Renal pelvis (tissue), 4 donors: Measurements from ENCODE around the gene VSIG10L2. TPM values are rescaled to one million over a fixed set of nuclear protein-coding genes. Genes with fewer than 3 reads are reported as not detected.
A peak's percentile ranks its signal among the peaks of the same experiment; 100 is the strongest.

Source experiments
- DNase-seq: peaks from one replicate; pipeline ENCODE4 v3.0.0-alpha.2; 2013
- polyA plus RNA-seq, 3 donors: library from polyadenylated mRNA; unstranded; fragments of 120-200 nt; gene quantifications; one replicate each; pipeline ENCODE4 v1.2.1, GENCODE V29; 2013; ENCODE audit not compliant: insufficient read length in 3 of 3

VSIG10L2 gene
- polyA plus RNA-seq, 3 donors: 0.06 TPM; not detected in 2

DNA sequence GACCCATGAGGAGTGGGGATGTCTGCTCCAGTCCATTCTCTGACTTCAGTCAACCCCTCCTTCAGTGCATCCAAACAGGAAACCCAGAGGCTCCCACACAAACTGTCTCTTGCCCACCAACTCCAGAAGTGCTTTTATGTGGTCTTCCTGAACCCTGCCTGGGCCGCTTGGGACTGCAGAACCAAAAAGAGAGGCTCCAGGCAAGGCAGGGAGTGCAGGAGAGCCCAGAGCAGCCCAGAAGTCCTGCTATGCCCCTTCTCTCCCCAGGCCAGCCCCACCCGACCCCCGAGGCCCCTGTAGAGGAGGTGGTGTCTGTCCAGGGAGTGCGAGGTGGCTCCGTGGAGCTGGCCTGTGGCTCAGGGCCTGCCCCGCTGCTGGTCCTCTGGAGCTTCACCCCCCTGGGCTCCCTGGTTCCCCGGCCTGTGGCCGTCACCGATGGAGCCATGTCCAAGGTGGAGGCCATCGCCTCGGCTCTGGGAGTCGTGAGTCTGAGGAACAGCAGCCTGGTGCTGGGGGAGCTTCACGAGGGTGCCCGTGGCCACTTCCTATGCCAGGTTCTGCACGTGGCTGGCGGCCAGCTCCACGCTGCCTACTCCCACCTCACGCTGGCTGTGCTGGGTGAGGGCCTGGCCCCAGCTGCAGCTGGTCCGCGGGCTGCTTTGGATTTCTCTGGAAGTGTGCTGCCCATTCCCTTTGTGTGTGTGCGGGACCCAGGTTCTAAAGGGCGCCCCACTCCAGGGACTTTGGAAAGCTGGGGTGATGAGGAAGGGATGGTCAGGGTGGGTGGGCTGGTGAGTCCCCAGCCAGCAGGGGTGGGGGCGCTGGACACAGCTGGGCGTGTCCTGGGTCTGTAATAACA is 1.8 kb downstream of the VSIG10L2 start:
- DNase-seq: no peak

DNA sequence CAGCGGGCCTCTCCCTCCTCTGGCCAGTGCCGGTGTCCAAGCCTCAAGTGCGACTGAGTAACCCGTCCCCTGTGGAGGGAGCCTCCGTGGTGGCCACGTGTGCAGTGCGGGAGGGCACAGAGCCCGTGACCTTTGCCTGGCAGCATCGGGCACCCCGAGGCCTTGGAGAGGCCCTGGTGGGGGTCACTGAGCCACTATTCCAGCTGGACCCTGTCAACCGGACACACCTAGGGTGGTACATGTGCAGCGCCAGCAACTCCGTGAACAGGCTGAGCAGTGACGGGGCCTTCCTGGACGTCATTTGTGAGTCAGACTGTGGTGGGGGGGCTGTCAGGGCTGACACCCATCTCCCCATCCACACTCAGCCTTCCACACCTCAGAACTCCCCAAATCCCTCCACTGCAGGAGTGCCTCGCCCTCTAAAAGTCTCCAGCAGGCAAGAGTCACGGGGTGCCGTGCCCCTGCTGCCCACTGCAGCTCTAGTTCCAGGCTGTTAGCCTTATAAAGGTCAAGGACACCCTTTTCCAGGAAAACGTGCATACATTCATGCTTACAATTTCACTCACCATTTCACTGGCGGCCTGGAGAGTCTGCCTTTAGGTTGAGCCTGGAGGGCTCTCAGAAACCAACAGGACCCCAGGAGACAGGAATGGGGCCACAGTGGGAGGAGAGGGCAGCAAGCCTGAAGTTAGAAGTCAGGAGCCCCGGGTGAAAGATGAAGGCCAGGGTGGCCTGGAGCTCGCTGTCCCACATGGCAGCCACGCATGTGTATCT is 2.6 kb downstream of the VSIG10L2 start:
- DNase-seq: no peak

DNA sequence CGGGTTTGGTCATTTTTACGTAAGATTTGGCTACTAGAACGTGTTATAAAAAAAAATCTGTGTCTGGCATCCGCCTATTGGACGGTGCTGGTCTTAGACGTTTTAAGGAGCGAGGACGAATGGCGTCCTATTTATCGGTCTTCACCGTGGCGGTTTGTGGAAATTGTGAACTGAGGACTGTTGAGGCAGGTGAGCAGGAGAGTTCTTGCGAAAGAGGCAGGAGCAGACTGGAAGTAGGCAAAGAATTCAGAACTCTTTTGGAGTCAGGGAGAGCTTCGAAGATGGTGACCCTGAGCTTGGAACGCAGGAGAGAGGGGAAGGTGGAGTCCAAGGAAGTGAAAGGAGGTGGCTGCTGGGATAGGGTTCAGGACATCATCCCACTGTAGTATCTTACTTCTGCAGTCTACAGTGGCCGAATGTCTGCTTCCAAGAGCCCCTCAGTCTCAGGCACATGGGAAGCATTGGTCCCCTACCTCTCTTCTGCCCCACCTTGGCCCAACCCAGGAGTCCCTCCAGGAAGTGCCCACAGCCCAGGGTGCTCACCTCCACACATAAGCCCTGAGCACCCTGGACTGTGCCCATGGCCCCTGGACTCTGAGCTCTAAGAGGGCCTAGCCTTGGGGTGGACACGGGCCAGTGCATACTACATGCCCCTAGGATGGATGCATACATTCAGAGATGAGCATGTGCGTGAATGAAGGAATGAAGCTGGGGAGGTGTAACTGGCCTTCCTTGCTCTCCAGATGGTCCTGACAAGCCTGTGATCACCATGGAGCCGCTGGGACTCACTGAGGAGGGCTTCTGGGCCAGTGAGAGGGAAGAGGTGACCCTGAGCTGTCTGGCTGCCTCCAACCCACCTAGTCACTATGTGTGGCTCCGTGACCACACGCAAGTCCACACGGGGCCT is 3.7 kb downstream of the VSIG10L2 start:
- no peak for DNase-seq

DNA sequence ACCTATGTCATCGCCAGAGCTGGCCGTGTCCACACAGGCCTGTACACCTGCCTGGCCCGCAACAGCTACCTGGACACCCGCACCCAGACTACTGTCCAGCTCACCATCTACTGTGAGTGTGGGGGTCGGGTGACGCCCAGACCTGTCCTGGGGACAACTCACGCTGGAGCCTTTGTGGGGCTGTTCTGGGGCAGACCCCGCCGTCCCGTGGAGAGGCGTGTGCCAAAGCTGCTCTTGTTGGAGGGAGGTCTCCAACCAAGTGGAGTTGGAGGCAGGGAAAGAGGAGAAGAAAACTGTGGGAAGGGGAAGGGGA is 4.3 kb downstream of the VSIG10L2 start:
- DNase-seq: no peak

DNA sequence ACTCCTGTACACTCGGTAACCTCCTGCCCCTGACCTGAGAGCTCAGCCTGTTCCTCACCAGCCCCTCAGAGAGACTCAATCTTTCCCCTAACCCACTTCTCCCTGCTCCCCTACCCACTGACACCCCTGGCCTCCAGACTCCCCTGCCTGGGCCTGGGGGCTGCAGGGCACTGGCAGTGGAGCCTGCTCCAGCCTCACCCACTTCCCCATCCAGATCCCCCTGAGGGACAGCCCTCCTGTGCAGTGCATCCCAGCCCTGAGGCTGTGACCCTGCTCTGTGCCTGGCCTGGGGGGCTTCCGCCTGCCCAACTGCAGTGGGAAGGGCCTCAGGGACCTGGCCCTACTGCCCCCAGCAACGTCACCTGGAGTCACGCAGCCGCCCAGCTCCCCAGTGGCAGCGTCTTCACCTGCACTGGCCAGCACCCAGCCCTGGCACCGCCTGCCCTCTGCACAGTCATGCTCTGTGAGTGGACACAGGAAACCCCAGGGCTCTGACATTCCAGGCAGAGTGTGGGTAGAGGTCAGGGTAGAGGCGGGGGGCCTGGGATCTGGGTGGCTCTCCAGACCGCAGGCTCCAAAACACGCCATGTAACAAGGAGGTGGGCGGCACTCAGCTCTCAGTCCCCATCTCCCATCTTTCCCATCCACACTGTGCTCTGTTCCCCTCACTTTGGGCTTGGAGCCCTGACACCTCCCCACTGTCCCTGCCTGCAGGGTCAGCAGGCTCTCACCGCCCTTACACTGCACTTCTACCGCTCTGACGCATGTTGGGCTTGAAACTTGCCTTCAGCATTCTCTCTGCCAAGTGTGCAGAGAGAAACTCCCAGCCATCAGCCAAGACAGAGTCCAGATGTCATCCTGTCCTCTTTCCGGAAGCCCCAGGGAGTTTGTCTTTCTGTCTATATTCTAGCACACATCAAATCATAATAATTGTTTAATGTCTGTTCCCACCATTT is 5.1 kb downstream of the VSIG10L2 start:
- peak; percentile 41 for DNase-seq

DNA sequence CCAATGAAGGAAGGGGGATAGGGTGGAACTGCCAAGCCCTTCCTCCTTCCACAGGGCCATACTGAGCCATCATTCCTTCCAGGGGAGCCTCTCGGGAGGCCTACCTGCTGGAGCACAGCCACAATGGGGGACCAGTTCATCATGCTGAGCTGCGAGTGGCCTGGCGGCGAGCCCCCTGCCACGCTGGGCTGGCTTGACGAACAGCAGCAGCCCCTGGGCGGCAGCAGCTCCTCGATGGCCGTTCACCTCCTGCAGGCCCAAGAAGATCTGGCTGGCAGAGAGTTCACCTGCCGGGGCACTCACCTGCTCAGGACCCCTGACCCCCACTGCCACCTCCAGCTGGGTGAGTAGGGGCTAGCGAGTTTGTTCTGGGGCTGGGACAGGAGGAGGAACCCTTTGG is 5.9 kb downstream of the VSIG10L2 start:
- DNase-seq: no peak

DNA sequence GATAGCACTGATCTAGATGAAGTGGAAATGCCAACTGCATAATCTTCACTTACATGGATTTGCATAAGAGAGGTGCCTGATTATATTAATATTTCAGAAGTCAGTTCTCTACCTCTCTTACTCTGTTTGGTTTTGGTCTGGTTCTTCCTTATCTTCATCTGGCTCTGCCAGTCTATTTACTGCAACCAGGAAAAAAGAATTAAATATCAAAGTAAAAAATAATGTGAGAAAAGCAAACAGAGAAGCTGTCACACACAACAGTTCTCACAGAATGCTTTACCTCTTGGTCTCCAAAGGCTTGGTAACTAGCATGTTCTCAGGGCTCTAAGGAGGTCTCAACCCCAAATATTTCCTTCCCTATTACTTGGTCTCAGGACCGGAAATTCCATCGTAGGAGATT is 6.7 kb downstream of the VSIG10L2 start:
- DNase-seq: no peak

DNA sequence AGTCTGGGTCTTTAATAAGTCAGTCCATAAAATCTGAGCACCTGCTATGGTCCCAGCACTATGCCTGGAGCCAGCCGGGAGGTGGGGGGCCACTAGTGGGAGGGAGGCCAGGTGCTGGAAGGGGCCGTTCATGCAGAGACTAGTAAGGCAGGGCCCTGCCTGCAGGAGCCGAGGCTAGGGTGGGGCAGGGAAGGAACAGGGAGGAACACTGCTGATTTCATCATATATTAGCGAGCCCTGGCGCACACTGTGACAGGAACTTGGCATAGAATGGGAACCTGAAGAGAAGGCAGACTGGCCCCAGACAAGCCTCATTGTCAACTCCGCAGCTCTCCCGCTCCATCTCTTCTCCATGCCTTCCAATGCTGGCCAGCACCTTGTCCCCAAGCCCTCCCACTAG is 7.1 kb downstream of the VSIG10L2 start:
- no peak for DNase-seq

DNA sequence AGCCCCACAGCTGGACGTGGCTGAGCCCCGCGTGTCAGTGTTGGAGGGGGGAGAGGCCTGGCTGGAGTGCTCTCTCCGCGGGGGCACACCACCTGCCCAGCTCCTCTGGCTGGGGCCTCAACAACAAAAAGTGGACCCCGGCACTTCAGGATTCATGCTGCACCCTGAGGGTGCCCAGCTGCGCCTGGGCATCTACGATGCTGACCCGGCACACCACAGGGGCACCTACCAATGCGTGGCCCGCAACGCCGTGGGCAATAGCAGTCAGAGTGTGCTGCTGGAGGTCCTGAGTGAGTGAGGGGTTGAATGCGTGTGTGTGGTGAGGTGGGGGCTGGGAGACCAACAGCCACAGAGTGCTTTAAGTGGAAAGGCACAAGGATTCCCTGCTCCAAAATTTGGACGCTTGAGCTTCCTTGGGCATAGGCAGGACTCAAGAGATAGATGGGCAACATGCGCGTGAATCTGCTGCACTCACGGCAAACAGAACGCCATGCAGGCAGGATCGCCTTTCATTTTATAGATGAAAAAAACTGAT is 7.6 kb downstream of the VSIG10L2 start:
- DNase-seq: no peak

DNA sequence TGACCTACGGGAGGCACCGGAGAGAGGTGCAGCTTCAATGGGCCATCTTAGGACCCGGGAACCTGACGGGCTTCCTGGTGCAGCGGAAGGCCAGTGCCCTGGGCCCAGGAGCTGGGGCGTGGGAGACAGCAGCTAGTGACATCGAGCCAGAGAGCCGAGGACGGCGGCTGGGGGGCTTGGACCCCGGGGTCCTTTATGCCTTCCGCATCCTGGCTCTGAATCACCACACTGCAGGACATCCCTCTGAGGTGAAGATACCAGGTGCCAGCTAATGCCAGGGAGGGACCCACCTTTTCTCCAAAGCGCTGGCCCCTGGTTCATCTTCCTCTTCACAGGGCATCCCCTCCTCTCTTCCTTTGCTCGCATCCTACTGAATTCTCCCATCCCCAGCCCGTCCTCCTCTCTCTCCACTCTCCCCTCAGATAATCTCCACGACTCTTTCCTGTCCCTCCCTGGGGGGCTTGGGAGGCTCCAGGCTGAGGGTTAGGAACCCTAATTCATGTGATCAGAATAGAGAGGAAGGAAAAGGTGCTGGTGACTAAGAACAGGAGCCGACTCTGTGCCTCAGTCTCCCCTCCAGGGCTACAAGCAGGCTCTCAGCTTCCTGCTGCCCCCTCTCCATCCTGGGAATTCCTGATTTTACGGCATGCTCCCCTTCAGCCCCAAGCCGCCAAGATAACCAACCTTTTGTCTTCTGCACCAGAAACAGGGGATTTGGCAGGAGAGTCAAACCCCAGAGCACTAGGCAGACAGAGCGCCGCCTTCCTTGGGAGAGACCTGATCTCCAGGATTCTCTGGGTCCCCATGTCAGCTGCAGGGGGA is 8.5 kb downstream of the VSIG10L2 start:
- no peak for DNase-seq

DNA sequence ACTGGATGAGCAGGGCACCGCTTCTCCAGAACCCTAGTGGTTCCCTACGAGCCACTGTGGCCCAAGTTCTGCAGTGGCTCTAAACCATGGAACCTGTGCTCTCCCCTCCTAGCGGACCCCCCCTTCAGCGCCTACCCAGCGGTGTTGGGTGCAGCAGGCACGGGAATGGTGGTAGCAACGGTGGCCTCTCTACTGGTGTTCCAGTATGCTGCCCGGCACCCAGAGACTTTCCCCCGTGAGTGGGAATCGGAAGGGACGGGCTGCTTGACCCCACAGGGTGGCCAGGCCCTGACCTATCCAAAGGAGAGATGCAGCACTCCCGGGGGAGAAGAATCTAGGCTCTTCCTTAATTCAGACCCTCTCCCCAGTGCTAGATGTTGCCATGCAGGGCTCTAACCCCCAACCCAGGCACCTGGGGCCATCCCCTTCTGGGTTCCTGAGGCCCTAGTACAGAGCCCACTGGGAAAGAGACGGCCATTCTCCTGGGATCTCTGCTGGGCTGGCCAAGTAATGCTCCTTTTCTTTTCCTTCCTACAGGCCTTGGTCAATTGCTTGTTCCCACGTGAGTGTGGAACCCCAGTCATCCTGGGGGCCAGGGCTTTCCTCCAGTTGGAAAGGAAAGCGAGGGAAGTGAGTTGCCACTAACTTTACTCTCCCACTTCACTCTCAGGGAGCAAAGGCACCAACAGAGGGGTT is 9.2 kb downstream of the VSIG10L2 start:
- no peak for DNase-seq

DNA sequence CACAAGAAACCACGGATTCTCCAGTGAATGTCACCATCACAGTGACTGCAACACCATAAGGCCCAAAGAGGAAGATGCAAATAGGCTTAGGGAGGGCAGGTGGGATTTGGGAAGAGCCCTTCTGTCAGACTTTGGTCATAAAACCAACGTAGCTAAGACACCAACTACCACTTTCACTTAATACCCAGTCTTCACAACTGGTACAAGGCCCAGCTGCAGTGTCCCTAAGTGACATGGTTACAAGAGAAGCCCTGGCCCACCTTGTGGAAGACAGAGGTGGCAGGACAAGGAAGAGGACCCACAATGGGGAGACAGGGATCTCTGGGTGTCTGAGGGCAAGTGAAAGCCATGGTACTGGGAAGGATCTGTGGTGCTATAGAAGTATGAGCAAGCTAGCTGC is 10.0 kb downstream of the VSIG10L2 start:
- DNase-seq: no peak

DNA sequence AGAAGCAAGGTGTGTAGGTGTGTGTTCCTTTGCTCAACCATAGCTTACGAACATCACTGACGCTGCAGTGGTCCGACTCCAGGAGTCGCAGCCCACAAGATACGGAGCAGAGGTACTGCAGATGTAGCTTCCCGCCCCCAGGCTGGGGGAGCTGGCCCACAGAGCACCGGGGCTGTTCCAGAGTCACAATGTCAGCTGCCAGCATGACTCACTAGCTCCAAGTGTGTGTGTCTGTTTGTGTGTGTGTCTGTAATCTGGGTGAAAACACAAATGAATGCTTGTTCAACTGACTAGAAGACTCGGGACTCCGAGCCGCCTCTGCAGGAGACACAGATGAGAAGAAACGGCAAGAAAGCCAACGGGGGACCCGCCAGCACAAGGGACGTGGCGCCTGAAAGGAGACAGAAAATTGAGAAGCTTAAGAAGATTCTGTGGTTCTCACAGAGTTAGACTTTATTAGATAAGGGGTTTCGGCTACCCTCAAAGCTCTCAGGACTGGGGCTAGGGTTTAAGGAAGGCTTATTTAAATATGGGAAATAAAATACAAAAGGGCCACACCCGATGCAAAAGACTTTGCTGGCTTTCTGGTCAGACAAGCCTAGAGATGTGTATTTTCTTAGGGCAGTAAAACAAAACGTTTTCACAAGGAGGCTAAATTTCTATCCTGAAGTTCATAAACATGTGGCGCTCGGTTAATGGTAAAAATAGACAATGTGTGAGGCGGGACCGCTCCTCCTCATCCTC is 10.7 kb downstream of the VSIG10L2 start:
- no peak for DNase-seq

DNA sequence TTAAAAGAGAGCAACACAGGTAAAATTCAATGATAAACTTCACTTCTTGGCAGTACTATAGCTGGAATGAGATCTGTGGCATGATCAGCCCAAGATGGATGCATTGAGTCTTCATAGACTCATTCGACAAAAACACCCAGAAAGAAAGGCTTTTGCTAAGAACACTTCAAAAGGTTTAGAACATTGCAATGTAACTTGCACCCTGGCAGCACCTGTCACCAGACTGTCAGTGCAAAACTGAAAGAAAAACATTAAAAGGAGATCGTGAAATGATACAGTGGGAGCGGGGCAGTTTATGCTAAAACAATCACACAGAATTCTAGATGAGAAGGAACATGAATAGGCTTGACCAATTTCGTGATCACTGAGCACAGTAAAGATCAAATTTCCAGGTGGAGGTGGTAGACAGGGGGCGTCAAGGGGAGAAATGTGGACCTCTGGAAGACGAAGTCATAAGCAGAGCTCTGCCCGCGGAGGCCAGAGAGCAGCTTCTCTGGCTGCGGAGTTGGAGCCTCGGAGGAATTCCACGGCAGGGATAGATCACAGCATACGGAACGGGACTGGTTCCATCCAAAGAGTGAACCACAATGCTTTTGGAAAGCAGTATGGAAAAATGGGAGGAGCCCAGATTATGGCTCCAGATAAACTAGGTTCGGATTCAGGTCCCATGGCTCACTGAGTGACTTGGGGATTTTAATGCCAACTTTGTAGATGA is 11.9 kb downstream of the VSIG10L2 start:
- no peak for DNase-seq

DNA sequence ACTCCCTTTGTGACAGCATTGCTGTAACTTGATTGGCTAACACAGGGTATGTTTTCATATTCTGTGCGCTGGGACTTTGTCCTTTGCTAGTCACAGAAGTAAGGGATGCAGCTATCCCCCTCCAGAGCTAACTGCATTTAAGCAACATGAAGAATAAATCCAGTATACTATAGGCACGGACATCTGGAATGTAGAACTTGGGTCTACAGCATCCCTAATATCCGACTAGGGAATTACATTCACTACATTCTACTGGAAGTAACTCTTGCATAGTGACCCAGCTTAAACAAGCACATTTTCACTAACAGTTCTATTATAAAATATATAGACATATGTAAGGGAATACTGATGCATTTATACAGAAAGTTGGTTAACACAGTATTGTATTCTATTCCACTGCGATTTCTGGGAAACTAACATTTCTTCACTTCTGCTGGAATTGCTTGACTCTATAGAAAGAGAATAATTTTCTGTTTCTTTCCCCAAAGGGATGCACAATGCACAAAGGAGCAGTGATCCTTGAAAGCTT is 13.1 kb downstream of the VSIG10L2 start:
- DNase-seq: no peak

DNA sequence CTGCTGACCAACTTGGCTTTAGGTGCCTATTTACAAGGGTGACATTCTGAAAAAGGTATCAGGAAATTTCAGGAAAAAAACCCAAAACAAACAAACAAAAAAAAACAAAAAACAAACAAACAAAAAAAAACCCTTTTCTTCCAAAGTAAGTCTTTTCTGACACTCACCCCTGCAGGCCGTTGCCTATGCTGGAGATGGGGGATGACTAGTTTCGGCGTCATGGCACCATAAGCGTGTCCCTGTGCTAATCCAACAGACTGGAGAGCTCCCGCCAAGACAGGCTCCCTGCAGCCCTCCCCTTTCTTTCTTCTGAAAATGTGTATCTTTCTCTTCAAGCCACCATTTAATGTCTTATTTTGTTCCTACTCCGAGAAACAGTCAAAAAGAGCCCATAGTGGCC is 13.7 kb downstream of the VSIG10L2 start:
- DNase-seq: no peak

DNA sequence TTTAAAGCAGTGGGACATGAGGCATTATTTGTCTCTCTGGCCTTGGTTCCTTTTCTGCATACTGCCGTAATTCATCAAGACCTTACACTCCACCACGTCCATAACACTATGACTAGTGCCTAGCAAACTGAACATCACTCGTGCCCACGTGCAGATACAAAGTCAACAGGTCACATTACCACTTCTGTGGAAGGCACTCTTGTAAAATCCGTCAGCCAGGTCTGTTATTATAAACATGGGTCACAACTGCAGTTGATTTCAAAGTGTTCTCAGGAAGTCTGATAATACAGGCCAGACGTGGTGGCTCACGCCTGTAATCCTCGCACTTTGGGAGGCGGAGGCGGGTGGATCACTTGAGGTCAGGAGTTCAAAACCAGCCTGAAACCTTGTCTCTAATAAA is 14.1 kb downstream of the VSIG10L2 start:
- no peak for DNase-seq

DNA sequence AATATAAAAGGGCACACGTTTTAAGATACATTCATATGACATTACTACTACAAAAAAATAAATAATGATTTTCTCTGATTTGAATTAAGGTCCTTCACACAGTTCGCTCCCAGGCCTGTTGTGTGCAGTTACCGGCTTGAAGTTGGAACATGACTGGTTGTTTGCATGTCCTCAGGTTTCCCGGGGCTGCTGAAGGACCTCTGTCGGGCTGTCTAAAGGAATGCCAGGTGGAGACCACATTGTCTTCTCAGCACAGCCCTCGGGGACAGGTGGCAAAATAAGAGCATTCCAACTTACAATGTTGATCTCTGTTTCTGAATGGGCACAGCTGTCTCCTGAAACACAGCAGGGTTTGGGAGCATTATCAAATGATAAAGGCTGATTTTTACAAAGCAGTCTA is 14.9 kb downstream of the VSIG10L2 start:
- no peak for DNase-seq
